ES-I3 (cell line): Measurements from ENCODE around the gene NADK2.
"Not testable (repeated sequence)": the region's sequence is repeated elsewhere in the genome, so short reads cannot be mapped to it uniquely, and the experiment has no call there.

ENCODE experiments used
- H3K36me3 ChIP-seq: 2 replicates; pipeline ENCODE4 v1.6.1; 2013; ENCODE audit warnings: mild to moderate bottlenecking, low read length, control low read depth, moderate library complexity; ENCODE audit not compliant: insufficient read depth
- H3K4me1 ChIP-seq: 2 replicates; pipeline ENCODE4 v1.6.1; 2013; ENCODE audit warnings: mild to moderate bottlenecking, control low read depth, low read length; ENCODE audit not compliant: insufficient read depth
- H3K9ac ChIP-seq: 2 replicates; pipeline ENCODE4 v1.6.1; 2013; ENCODE audit warnings: low read depth, mild to moderate bottlenecking, low read length, moderate library complexity
- H3K9me3 ChIP-seq: 2 replicates; pipeline ENCODE4 v1.6.1; 2013; ENCODE audit warnings: mild to moderate bottlenecking, low read length, moderate library complexity; ENCODE audit not compliant: control insufficient read depth, insufficient read depth

NADK2 gene

GRCh38 chr5:36205329-36205728 is 36.4 kb downstream of the NADK2 start:
- Histone ChIP-seq H3K9me3 (no peaks in the 10 kb centered on the region), H3K9ac (no peak overlapping the region), H3K36me3 (peaks cover 2% of the 10 kb centered on the region; the same call in 1 of the 2 replicates), H3K4me1 (no peaks in the 10 kb centered on the region)

DNA sequence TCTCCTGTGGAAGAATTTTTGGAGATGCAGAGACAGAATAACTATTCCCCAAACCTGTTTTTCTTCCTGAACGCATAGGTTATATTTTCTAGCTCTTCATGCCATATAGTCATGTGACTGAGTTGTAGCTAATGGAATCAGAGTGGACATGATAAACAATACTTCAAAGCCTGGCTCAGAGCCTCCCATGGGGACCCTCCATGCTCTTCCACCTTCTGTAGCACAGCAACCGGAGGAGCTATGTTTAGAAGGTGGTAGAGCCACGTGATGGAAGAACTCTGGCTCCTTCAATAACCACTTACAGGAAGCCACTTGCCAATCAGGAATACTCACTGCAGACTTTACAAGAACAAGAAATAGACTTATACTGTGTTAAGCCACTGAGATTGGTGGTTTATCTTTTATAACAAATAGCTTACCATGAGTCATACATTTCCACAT is 39.2 kb downstream of the NADK2 start:
- Histone ChIP-seq H3K9me3 (no peaks in the 10 kb centered on the region), H3K9ac (no peak overlapping the region), H3K4me1 (no peaks in the 10 kb centered on the region), H3K36me3 (peaks cover 2% of the 10 kb centered on the region; the same call in 1 of the 2 replicates)

DNA sequence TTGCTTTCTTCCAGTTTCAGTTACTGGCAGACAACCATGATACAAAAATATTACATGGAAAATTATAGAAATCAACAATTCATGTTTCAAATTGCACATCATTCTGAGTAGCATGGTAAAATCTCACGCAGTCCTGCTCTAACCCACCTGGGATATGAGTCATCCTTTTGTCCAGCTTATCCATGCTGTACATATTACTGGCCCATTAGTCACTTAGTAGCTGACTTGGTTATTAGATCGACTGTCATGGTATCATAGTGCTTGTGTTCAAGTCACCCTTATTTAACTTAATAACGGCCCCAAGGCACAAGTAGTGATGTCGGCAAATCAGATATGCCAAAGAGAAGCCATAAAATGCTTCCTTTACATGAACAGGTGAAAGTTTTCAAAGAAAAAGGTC is 41.2 kb downstream of the NADK2 start:
- no peaks in the 10 kb centered on the region for H3K4me1 ChIP-seq
- H3K9me3 ChIP-seq = no peaks in the 10 kb centered on the region
- peaks cover 2% of the 10 kb centered on the region; the same call in 1 of the 2 replicates for H3K36me3 ChIP-seq
- no peak overlapping the region for H3K9ac ChIP-seq

DNA sequence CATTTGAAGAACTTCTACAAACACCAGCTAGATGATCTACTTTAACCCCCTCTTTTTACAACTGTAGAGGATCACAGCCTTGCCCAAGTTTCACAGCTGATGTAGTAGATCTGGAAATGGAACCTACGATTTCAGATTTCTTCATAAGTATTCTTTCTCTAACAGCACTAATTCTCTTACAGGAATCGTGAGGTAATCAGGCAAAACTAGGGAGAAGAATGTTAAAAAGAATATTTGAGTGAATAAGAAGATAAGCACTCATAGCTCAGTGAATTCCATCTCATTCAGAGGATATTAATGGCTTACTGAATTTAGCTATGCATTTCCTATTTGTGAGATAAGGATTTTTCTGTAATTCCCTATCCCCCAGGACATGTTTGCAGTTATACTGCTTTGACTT is 42.1 kb downstream of the NADK2 start:
- Histone ChIP-seq H3K4me1 (no peaks in the 10 kb centered on the region), H3K36me3 (no peaks in the 10 kb centered on the region; the same call in 1 of the 2 replicates), H3K9me3 (no peaks in the 10 kb centered on the region), H3K9ac (no peak overlapping the region)

- not testable (repeated sequence) for H3K9me3 ChIP-seq, H3K36me3 ChIP-seq, H3K9ac ChIP-seq, H3K4me1 ChIP-seq
Observed at GRCh38 chr5:36198783-36199182, 42.9 kb downstream of the NADK2 start.

- Histone ChIP-seq H3K36me3 (no peaks in the 10 kb centered on the region; the same call in 1 of the 2 replicates), H3K4me1 (no peaks in the 10 kb centered on the region), H3K9me3 (no peaks in the 10 kb centered on the region), H3K9ac (no peak overlapping the region)
Observed at GRCh38 chr5:36198281-36198680, 43.4 kb downstream of the NADK2 start.

DNA sequence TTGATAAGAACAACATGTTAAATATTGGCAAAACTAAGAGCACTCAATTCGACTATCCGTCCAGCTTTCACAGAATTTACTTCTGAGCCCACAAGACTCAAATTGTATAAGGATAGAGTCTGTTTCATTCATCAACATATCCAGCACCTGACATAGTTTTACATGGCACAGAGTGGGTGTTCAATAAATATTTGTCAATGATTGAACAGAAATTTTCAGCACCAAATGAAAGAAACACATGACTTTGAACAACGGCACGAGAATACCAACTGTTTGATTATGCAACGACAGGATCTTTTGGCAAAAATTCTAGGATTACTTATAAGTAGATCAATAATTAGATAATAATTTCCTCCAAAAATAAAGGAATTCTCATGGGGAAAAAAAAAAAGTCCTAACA is 48.0 kb downstream of the NADK2 start:
- H3K36me3 ChIP-seq = no peaks in the 10 kb centered on the region; the same call in none of the 2 replicates
- H3K9ac ChIP-seq = no peak overlapping the region
- H3K9me3 ChIP-seq = no peaks in the 10 kb centered on the region; the same call in 1 of the 2 replicates
- H3K4me1 ChIP-seq = no peaks in the 10 kb centered on the region

DNA sequence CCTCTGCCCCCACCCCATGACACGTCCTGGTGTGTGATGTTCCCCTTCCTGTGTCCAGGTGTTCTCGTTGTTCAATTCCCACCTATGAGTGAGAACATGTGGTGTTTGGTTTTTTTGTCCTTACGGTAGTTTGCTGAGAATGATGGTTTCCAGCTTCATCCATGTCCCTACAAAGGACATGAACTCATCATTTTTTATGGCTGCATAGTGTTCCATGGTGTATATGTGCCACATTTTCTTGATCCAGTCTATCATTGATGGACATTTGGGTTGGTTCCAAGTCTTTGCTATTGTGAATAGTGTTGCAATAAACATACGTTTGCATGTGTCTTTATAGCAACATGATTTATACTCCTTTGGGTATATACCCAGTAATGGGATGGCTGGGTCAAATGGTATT is 57.3 kb downstream of the NADK2 start:
- not testable (repeated sequence) for H3K4me1 ChIP-seq, H3K9me3 ChIP-seq, H3K9ac ChIP-seq, H3K36me3 ChIP-seq

GRCh38 chr5:36181774-36182173 is 60.0 kb downstream of the NADK2 start:
- H3K36me3 ChIP-seq = peaks cover 3% of the 10 kb centered on the region
- no peaks in the 10 kb centered on the region for H3K9me3 ChIP-seq

DNA sequence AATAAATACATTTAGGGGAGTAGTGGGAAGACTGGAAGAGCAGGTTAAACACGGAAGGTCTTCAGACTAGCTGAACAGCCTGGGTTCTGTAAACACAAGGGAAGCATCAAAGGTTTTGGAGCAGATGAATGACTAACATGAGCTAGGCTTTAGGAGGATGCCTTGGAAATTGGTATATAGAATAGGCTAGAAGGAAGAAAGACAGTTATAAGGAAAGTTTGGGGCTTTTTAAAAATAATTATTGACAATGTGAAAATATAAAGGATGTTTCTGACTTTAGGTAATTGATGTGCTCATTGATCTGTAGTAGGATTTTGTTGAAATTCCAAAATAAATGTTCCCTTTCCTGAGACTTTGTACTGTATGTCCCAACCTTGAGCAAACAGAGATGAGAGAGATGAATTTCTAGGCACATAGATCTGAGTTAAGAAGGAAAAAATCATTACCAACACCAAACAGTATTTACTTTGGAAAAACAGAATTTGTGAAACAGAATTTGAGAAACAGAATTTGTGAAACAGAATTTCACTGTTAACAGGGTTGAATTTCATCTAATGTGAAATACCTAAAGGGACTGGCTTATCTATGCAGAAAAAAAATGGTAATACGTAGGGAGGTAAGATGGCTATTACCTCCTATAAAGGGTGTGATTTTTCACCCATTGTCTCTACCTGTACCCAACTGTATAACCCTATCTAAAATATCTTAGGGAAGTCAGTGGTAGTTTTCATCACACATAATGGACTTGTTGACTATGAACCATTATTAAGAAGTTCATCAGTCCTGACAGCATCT is 61.0 kb downstream of the NADK2 start:
- H3K36me3 ChIP-seq = peaks cover 3% of the 10 kb centered on the region
- H3K9me3 ChIP-seq = no peaks in the 10 kb centered on the region
- H3K4me1 ChIP-seq = no peaks in the 10 kb centered on the region
- H3K9ac ChIP-seq = no peak overlapping the region

More at GRCh38 chr5:36181774-36182173, 60.0 kb downstream of the NADK2 start:
- Histone ChIP-seq H3K4me1 (no peaks in the 10 kb centered on the region), H3K9ac (no peak overlapping the region)

- Histone ChIP-seq H3K36me3 (peaks cover 3% of the 10 kb centered on the region), H3K9ac (no peak overlapping the region), H3K4me1 (no peaks in the 10 kb centered on the region), H3K9me3 (no peaks in the 10 kb centered on the region)
Observed at GRCh38 chr5:36179950-36180349, 61.8 kb downstream of the NADK2 start.

GRCh38 chr5:36178524-36178890 is 63.2 kb downstream of the NADK2 start:
- no peaks in the 10 kb centered on the region for H3K9me3 ChIP-seq
- H3K4me1 ChIP-seq = no peaks in the 10 kb centered on the region
- no peak overlapping the region for H3K9ac ChIP-seq
- H3K36me3 ChIP-seq = peaks cover 12% of the 10 kb centered on the region

GRCh38 chr5:36177715-36178523 is 63.8 kb downstream of the NADK2 start:
- H3K9ac ChIP-seq = no peak overlapping the region
- H3K36me3 ChIP-seq = peaks cover 12% of the 10 kb centered on the region
- H3K4me1 ChIP-seq = no peaks in the 10 kb centered on the region
- no peaks in the 10 kb centered on the region for H3K9me3 ChIP-seq

- Histone ChIP-seq H3K9me3 (no peaks in the 10 kb centered on the region), H3K4me1 (no peaks in the 10 kb centered on the region), H3K9ac (no peak overlapping the region), H3K36me3 (peaks cover 12% of the 10 kb centered on the region)
Observed at GRCh38 chr5:36177154-36177553, 64.6 kb downstream of the NADK2 start.

- no peak overlapping the region for H3K9ac ChIP-seq
- H3K9me3 ChIP-seq = no peaks in the 10 kb centered on the region
- peaks cover 17% of the 10 kb centered on the region for H3K36me3 ChIP-seq
- H3K4me1 ChIP-seq = no peaks in the 10 kb centered on the region
Observed at GRCh38 chr5:36175043-36175442, 66.7 kb downstream of the NADK2 start.
